Liver (tissue), 9 donors: ENCODE measurements around the gene CDK10. TPM values are rescaled to one million over a fixed set of nuclear protein-coding genes. Genes with fewer than 3 reads are reported as not detected.

Experiments
- DNase-seq: peaks from one replicate; pipeline ENCODE4 v3.0.0-alpha.2; 2017; ENCODE audit warnings: low spot score
- H3K27ac ChIP-seq, 2 donors: one replicate each; pipeline ENCODE4 v1.7.0; 2013; ENCODE audit warnings: inconsistent platforms in 2 of 2, low read length in 2 of 2, control low read depth in 1 of 2, low read depth in 1 of 2, mild to moderate bottlenecking in 1 of 2
- H3K27me3 ChIP-seq, 4 donors: one replicate each; pipeline versions ENCODE4 v1.6.1 to v1.7.0; 2013; ENCODE audit warnings: low read length in 3 of 4, inconsistent platforms in 1 of 4, mild to moderate bottlenecking in 1 of 4, moderate library complexity in 1 of 4; ENCODE audit not compliant: control insufficient read depth in 4 of 4, insufficient read depth in 4 of 4
- H3K36me3 ChIP-seq, 4 donors: one replicate each; pipeline versions ENCODE4 v1.6.1 to v1.7.0; 2013; ENCODE audit warnings: low read length in 3 of 4, mild to moderate bottlenecking in 3 of 4, low read depth in 1 of 4, moderate library complexity in 1 of 4; ENCODE audit not compliant: control insufficient read depth in 4 of 4, insufficient read depth in 3 of 4
- H3K4me1 ChIP-seq, 4 donors: one replicate each; pipeline versions ENCODE4 v1.6.1 to v1.7.0; 2013; ENCODE audit warnings: low read length in 3 of 4, mild to moderate bottlenecking in 3 of 4, moderate library complexity in 1 of 4; ENCODE audit not compliant: control insufficient read depth in 4 of 4, insufficient read depth in 4 of 4
- H3K4me3 ChIP-seq, 3 donors: one replicate each; pipeline versions ENCODE4 v1.6.1 to v1.7.0; 2013; ENCODE audit warnings: low read length in 3 of 3, control low read depth in 1 of 3, low read depth in 1 of 3, mild to moderate bottlenecking in 1 of 3
- H3K9ac ChIP-seq, 2 donors: one replicate each; pipeline ENCODE4 v1.7.0; 2013; ENCODE audit warnings: low read length in 2 of 2, mild to moderate bottlenecking in 2 of 2, moderate library complexity in 2 of 2, control low read depth in 1 of 2, low read depth in 1 of 2
- H3K9me3 ChIP-seq, 4 donors: one replicate each; pipeline versions ENCODE4 v1.6.1 to v1.7.0; 2013; ENCODE audit warnings: low read length in 3 of 4; ENCODE audit not compliant: control insufficient read depth in 4 of 4
- FOXA1 ChIP-seq: IDR thresholded peaks from 2 replicates; pipeline ENCODE4 v1.6.1; 2016; ENCODE audit warnings: antibody characterized with exemption
- FOXA2 ChIP-seq: IDR thresholded peaks from 2 replicates; pipeline ENCODE4 v1.6.1; 2016; ENCODE audit warnings: antibody characterized with exemption
- GABPA ChIP-seq, 2 donors: IDR thresholded peaks in 1 of 2; conservative IDR thresholded peaks in 1 of 2; 2 replicates each; pipeline ENCODE4 v1.6.1; 2016; ENCODE audit warnings: antibody characterized with exemption in 2 of 2, mild to moderate bottlenecking in 1 of 2, moderate library complexity in 1 of 2
- HNF4A ChIP-seq, 2 donors: conservative IDR thresholded peaks; 2 replicates each; pipeline ENCODE4 v1.6.1; 2016; ENCODE audit warnings: antibody characterized with exemption in 2 of 2, mild to moderate bottlenecking in 2 of 2
- HNF4G ChIP-seq: IDR thresholded peaks from 2 replicates; pipeline ENCODE4 v1.6.1; 2016; ENCODE audit warnings: antibody characterized with exemption
- JUND ChIP-seq, 2 donors: IDR thresholded peaks; 2 replicates each; pipeline ENCODE4 v1.6.1; 2016; ENCODE audit warnings: antibody characterized with exemption in 2 of 2
- MAX ChIP-seq: IDR thresholded peaks from 2 replicates; pipeline ENCODE4 v1.6.1; 2016; ENCODE audit warnings: antibody characterized with exemption
- NR2F2 ChIP-seq: IDR thresholded peaks from 2 replicates; pipeline ENCODE4 v1.6.1; 2016; ENCODE audit warnings: antibody characterized with exemption
- RAD21 ChIP-seq, 2 donors: IDR thresholded peaks; 2 replicates each; pipeline ENCODE4 v1.6.1; 2016; ENCODE audit warnings: antibody characterized with exemption in 2 of 2, mild to moderate bottlenecking in 2 of 2
- REST ChIP-seq: IDR thresholded peaks from 2 replicates; pipeline ENCODE4 v1.6.1; 2016; ENCODE audit warnings: antibody characterized with exemption, mild to moderate bottlenecking
- RXRA ChIP-seq, 2 donors: IDR thresholded peaks; 2 replicates each; pipeline ENCODE4 v1.6.1; 2017 to 2018; ENCODE audit warnings: antibody characterized with exemption in 2 of 2, mild to moderate bottlenecking in 1 of 2
- SP1 ChIP-seq: IDR thresholded peaks from 2 replicates; pipeline ENCODE4 v1.6.1; 2018; ENCODE audit warnings: antibody characterized with exemption, mild to moderate bottlenecking
- TAF1 ChIP-seq: conservative IDR thresholded peaks from 2 replicates; pipeline ENCODE4 v1.6.1; 2016; ENCODE audit warnings: antibody characterized with exemption, mild to moderate bottlenecking
- YY1 ChIP-seq: IDR thresholded peaks from 2 replicates; pipeline ENCODE4 v1.6.1; 2016; ENCODE audit warnings: antibody characterized with exemption, mild to moderate bottlenecking
- WGBS: extraction: QIAGEN DNeasy Blood & Tissue Kit; methylation state at CpG from one replicate; pipeline ENCODE4 v1.1.7; 2013; 5-methylcytosine and 5-hydroxymethylcytosine counted together
- polyA plus RNA-seq, 2 donors: library from polyadenylated mRNA; stranded (reverse) in 1 of 2; unstranded in 1 of 2; fragments of 200-250 nt in 1 of 2; fragments of >200 nt in 1 of 2; fragmentation: Nextera tagmentation in 1 of 2; extraction: Ambion mirVana in 1 of 2; gene quantifications; one replicate each; pipeline versions ENCODE4 v1.2.1 to v1.2.3, GENCODE V29; 2013 to 2015
- total RNA-seq, 2 donors: library from RNA; depleted of rRNA; stranded (reverse); fragments of >200 nt; gene quantifications; one replicate each; pipeline ENCODE4 v1.2.3, GENCODE V29; 2014
- TF ChIP-seq, protein P1 (sequence below): IDR thresholded peaks from 2 replicates; pipeline ENCODE4 v1.6.1; 2016; ENCODE audit warnings: antibody characterized with exemption
- donor health status: healthy.
- donor health status: healthy.
- donor health status: healthy.
- donor health status: healthy.
- donor health status: healthy.

The CDK10 gene
- total and polyA plus RNA-seq, 4 donors, result 25.1 to 81.2 (median 56.0) TPM

GRCh38 chr16:89729293-89729692 is 42.8 kb downstream of the CDK10 start:
- no peak for DNase-seq
- Histone ChIP-seq H3K27me3 (no peaks in the 10 kb centered on the region), H3K36me3 (peaks cover 10 to 55% (median 33%) of the 10 kb centered on the region in 4 donors), H3K9ac (no peak overlapping the region), H3K4me3 (no peak overlapping the region), H3K4me1 (peaks cover 4 to 26% (median 21%) of the 10 kb centered on the region in 4 donors), H3K27ac (peak overlapping the region in 1 of 2 donors; percentile 8), H3K9me3 (no peaks in the 10 kb centered on the region)
- TF ChIP-seq GABPA (IDR thresholded peaks at IDR 0.05 in 1 of 2, conservative IDR thresholded peaks at IDR 0.05 in 1 of 2) (no peak), HNF4G (no peak), YY1 (no peak), HNF4A (conservative IDR thresholded peaks at IDR 0.05) (no peak), REST (no peak), FOXA2 (no peak), MAX (no peak), RAD21 (IDR thresholded peaks at IDR 0.05) (no peak), JUND (IDR thresholded peaks at IDR 0.05) (no peak)
- 92% methylated on average over 18 of the region's 18 CpGs for WGBS

GRCh38 chr16:89729863-89730593 is 43.5 kb downstream of the CDK10 start:
- Histone ChIP-seq H3K36me3 (peaks cover 18 to 60% (median 34%) of the 10 kb centered on the region in 4 donors), H3K9me3 (no peaks in the 10 kb centered on the region), H3K9ac (no peak overlapping the region), H3K4me3 (no peak overlapping the region), H3K27me3 (no peaks in the 10 kb centered on the region), H3K4me1 (peaks cover 4 to 26% (median 21%) of the 10 kb centered on the region in 4 donors), H3K27ac (no peak overlapping the region)
- peak; percentile 53 for TF ChIP-seq YY1
- no peak for TF ChIP-seq TAF1
- no peak for TF ChIP-seq FOXA2
- TF ChIP-seq HNF4G, result peak; percentile 91
- TF ChIP-seq NR2F2, result peak; percentile 83
- TF ChIP-seq HNF4A (conservative IDR thresholded peaks at IDR 0.05), result peak; percentile 94 to 98
- TF ChIP-seq, protein P1, sequence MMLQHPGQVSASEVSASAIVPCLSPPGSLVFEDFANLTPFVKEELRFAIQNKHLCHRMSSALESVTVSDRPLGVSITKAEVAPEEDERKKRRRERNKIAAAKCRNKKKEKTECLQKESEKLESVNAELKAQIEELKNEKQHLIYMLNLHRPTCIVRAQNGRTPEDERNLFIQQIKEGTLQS, result no peak
- peak; percentile 94 to 97 for TF ChIP-seq RXRA (IDR thresholded peaks at IDR 0.05)
- TF ChIP-seq JUND (IDR thresholded peaks at IDR 0.05), result peak in 1 of 2 donors; percentile 44
- peak; percentile 15 for TF ChIP-seq FOXA1
- TF ChIP-seq SP1, result peak; percentile 96
- peak; percentile 62 for TF ChIP-seq REST
- peak in 1 of 2 donors; percentile 43 for TF ChIP-seq RAD21 (IDR thresholded peaks at IDR 0.05)
- TF ChIP-seq GABPA (IDR thresholded peaks at IDR 0.05 in 1 of 2, conservative IDR thresholded peaks at IDR 0.05 in 1 of 2), result peak in 1 of 2 donors; percentile 59
- DNase-seq, result no peak
- WGBS, result 62% methylated on average over 14 of the region's 14 CpGs
